Measurements from ENCODE around the gene FBL.
A peak's percentile ranks its signal among the peaks of the same experiment; 100 is the strongest.

Gene FBL

GRCh38 chr19:39843919-39844793, 2.0 kb downstream of the FBL start:
- DNase-seq (ENCODE audit: low read depth in 2 of 3, low spot score in 1 of 3), result peak in 1 of 3 donors; percentile 59

DNA sequence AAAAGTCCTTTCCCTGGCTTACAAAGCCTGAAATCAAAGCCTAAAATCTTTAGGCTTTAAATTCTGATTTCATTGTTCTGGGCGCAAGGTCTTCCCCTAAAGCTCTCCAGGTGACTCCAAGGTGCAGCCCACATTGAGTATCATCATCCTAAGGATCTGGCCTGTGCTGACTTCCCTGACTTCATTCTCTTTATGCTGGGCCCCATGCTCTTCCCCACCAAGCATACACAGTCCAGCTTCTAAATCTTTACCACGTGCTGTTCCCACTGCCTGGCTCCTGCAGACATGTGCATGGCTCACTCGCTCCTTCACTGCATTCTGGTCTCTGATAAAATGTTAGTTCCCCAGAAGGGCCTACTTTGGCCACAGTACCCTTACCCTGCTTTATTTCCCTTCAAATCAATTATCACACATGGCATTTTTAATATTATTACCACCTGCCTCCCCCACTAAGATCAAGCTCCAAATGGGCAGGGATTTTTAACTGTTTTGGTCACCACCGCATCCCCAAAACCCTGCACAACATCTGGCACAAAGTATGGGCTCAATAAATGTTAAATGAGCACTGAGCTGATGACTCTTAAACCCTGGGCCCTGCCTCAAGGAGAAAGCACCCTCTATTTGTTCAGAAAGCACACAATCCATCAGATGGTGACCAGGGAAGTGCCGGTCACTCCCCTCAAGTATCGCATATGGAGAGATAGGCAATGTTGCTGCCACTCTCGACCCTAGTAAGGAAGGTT, 3.3 kb downstream of the FBL start:
- DNase-seq (ENCODE audit: low read depth in 2 of 3, low spot score in 1 of 3), result no peak

DNA sequence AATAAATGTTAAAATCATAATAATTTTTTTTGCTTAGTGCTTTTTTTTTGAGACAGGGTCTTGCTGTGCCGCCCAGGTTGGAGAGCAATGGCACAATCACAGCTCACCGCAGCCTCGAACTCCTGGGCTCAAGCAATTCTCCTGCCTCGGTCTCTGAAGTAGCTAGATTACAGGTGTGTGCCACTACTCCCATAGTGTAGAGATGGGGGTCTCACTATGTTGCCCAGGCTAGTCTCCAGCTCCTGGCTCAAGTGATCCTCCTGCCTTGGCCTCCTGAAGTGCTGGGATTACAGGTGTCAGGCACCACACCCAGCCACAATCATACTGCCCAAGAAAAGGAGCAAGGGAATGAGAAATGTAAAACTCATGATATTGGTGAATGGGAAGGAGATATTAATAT, 5.1 kb downstream of the FBL start:
- DNase-seq (ENCODE audit: low read depth in 2 of 3, low spot score in 1 of 3), result no peak

GRCh38 chr19:39840492-39840891, 5.7 kb downstream of the FBL start:
- no peak for DNase-seq (ENCODE audit: low read depth in 2 of 3, low spot score in 1 of 3)

- DNase-seq (ENCODE audit: low read depth in 2 of 3, low spot score in 1 of 3), result no peak
Observed at GRCh38 chr19:39839678-39840327, 6.4 kb downstream of the FBL start.

GRCh38 chr19:39838569-39838968, 7.6 kb downstream of the FBL start:
- DNase-seq (ENCODE audit: low read depth in 2 of 3, low spot score in 1 of 3), result no peak

DNA sequence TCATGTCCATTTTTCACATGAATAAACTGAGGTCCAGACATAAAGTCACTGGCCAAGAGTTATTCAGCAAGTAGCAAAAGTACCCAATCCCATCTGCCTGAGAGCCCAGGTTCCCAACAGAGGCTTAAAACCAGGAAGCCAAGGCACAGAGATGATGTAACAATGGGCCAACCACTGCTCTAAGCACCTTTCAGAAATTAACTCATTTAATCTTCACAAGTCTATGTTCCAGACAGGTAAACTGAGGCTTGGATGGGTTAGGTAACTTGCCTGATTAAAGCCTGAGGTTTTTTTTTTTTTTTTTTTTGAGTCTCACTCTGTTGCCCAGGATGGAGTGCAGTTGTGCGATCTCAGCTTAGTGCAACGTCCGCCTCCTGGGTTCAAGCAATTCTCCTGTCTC, 8.2 kb downstream of the FBL start:
- DNase-seq (ENCODE audit: low read depth in 2 of 3, low spot score in 1 of 3), result no peak

GRCh38 chr19:39834287-39834841, 11.8 kb downstream of the FBL start:
- DNase-seq (ENCODE audit: low read depth in 2 of 3, low spot score in 1 of 3), result no peak

DNA sequence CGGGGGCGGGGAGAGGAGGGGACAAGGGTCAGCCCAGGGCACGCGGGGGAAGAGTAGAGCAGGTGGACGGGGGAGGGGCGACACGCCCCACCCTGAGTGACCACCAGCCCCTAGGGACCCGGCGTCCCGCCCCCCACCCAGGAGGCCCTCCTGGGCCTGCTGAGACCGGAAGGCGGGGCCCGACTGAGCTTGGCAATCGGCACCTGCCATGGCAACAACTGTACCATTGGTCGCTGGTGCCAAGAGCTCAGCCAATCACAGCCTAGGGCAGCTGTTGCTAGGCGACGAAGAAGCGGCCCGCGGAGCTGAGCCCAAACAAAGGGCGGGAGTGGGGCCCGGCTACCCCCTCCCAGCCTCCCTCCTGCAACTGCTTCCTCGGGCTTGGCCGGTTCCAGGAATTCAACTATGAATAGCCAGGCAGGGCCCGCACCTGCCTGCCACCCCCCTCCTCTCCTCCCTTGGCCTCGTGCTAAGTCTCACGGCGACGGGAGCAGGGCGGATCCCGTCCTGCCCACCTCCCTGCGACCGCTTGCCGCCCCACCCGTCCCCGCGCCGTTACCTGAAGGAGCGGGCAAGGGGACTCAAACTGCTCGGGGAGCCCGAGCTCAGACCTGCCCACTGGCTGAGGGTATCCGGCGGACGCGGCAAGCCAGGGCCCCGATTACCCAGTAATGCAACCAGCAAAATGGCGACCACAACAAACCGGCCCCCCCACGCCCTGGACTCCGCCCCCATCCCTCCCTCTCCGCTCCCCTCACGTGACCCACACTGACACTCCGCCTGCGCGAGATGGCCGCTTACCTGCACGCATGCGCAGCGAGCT, 12.5 kb downstream of the FBL start, which contains the start of gene DYRK1B:
Gene DYRK1B (minus strand): TSS at position 699 of the 823 bp plus-strand sequence. CDS start 2,295 bp downstream, outside the sequence.
- peak; percentile 94 to 95 (median 94) for DNase-seq (ENCODE audit: low read depth in 2 of 3, low spot score in 1 of 3)

DNA sequence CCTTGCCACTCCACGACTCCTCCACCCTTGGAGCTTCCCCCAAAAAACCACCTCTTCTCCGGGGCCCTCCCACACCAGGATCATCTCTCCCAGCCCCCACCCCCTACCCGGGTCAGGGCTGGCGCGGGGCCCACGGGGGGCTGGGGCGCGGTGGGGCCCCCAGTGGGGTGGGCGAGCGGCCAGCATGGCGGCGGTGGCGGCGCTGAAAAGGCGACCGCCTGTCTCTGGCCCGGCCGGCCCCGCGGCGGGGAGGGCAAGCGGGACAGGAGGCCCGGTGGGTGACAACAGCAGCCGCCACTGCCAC, 13.1 kb downstream of the FBL start:
- DNase-seq (ENCODE audit: low read depth in 2 of 3, low spot score in 1 of 3), result no peak

DNA sequence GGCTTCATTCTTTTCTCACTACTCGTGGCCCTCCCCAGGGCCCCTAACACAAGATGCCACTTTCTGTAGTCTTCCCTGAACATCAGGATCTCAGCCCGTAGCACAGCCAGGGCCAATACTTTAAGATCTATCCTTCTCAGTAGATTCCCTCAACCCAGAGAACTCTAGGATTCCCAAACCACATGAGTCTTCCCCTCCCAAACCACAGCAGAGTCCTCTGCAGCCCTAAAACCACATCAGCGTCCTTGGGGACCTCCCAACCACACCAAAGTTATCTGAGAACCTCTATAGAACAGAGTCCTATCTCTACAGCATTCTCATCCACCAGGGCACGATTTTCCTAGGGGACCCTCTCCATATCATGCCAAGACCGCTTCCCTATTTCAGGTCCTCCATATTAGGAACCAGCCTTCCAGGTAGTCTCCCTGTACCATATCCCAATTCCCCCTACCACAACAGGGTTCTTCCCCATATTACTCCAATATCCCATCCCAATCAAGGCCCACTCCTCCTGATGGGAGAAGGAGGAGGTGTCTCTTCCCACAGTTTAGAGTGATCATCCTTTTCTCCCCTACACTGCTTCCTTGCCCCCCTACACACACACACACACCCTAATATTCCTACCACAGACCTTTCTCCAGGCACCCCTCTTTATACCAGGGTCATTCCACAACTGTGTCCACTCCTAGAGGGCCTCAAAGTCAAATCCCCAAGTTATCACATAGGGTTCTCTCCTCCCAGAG, 13.7 kb downstream of the FBL start:
- no peak for DNase-seq (ENCODE audit: low read depth in 2 of 3, low spot score in 1 of 3)

DNA sequence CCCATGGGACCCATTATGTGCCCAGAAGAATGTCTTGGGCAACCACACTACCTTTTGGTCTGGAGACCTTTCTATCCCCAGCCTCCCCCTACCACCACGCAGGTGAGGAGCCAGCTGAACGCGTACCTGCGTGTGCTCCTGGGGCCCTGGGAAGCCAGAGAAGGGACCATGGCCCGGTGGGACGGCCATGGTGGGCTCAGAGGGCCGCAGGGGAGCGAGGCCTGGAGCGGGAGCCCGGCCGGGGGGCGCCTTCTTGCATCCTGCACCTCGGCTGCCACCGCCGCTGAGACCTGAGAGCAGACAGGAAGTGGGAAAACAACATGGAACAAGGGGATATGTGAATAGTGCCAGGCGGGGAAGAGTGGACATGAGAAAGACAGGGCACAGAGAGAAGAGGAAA, 14.5 kb downstream of the FBL start:
- no peak for DNase-seq (ENCODE audit: low read depth in 2 of 3, low spot score in 1 of 3)

GRCh38 chr19:39830847-39831246, 15.3 kb downstream of the FBL start:
- no peak for DNase-seq (ENCODE audit: low read depth in 2 of 3, low spot score in 1 of 3)

- DNase-seq (ENCODE audit: low read depth in 2 of 3, low spot score in 1 of 3), result no peak
Observed at GRCh38 chr19:39830406-39830805, 15.8 kb downstream of the FBL start.

GRCh38 chr19:39829702-39830275, 16.4 kb downstream of the FBL start:
- no peak for DNase-seq (ENCODE audit: low read depth in 2 of 3, low spot score in 1 of 3)

GRCh38 chr19:39828654-39829032, 17.5 kb downstream of the FBL start:
- no peak for DNase-seq (ENCODE audit: low read depth in 2 of 3, low spot score in 1 of 3)

- no peak for DNase-seq (ENCODE audit: low read depth in 2 of 3, low spot score in 1 of 3)
Observed at GRCh38 chr19:39828015-39828653, 18.0 kb downstream of the FBL start.

DNA sequence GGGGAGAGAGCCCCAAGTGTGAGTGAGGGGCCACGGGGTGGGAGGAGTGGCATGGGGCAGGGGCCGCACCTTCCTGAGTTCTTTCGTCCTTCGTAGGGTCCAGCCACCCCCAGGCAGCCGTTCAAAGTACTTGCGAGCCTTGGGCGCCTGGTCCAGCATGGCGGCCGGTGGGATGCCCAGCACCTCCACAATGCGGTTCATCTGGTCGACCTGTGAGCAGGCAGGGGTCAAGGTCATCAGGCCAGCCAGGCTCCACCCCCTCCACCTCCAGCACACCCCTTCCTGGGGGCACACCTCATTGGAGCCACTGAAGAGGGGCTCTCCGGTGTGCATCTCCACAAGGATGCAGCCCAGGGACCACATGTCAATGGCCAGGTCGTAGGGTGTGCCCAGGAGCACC, 19.0 kb downstream of the FBL start:
- DNase-seq (ENCODE audit: low read depth in 2 of 3, low spot score in 1 of 3), result no peak

- no peak for DNase-seq (ENCODE audit: low read depth in 2 of 3, low spot score in 1 of 3)
Observed at GRCh38 chr19:39826311-39826945, 19.8 kb downstream of the FBL start.

Data from stimulated activated CD4-positive, alpha-beta T cell treated with anti-CD3 and anti-CD28 coated beads, Interleukin-12 subunit alpha, Interleukin-12 subunit beta, amount 100 ng/mL, for 48 hours (primary cell).